H9 (cell line): Measurements from ENCODE around the gene FRMPD1. TPM values are rescaled to one million over a fixed set of nuclear protein-coding genes. Genes with fewer than 3 reads are reported as not detected.

Source experiments
- DNase-seq: peaks from one replicate; pipeline ENCODE4 v3.0.0-alpha.2; 2017
- H2AFZ ChIP-seq: one replicate; pipeline ENCODE4 v1.6.1; 2013; ENCODE audit warnings: mild to moderate bottlenecking, low read length, control low read depth, moderate library complexity
- H2AK5ac ChIP-seq: 2 replicates; pipeline ENCODE4 v1.6.1; 2013; ENCODE audit warnings: low read length, control low read depth, mixed read lengths; ENCODE audit not compliant: insufficient read length
- H2BK120ac ChIP-seq: one replicate; pipeline ENCODE4 v1.6.1; 2013; ENCODE audit warnings: low read depth, mild to moderate bottlenecking, low read length, control low read depth, inconsistent platforms; ENCODE audit not compliant: poor library complexity, severe bottlenecking
- H2BK12ac ChIP-seq: 2 replicates; pipeline ENCODE4 v1.6.1; 2013; ENCODE audit warnings: low read length, control low read depth, mixed read lengths, low read depth; ENCODE audit not compliant: insufficient read length
- H2BK15ac ChIP-seq: 2 replicates; pipeline ENCODE4 v1.6.1; 2013; ENCODE audit warnings: low read depth, low read length, control low read depth
- H2BK20ac ChIP-seq: one replicate; pipeline ENCODE4 v1.6.1; 2013; ENCODE audit warnings: low read depth, mild to moderate bottlenecking, low read length, control low read depth, inconsistent platforms; ENCODE audit not compliant: poor library complexity, severe bottlenecking
- H2BK5ac ChIP-seq: 2 replicates; pipeline ENCODE4 v1.6.1; 2013; ENCODE audit warnings: low read length, control low read depth, mixed read lengths; ENCODE audit not compliant: insufficient read length
- H3K14ac ChIP-seq: 2 replicates; pipeline ENCODE4 v1.6.1; 2013; ENCODE audit warnings: low read length, control low read depth; ENCODE audit not compliant: insufficient read depth
- H3K18ac ChIP-seq: 2 replicates; pipeline ENCODE4 v1.6.1; 2013; ENCODE audit warnings: low read depth, mild to moderate bottlenecking, mixed read lengths, low read length, control low read depth; ENCODE audit not compliant: insufficient read length
- H3K23ac ChIP-seq: 2 replicates; pipeline ENCODE4 v1.6.1; 2013; ENCODE audit warnings: low read length, control low read depth, mixed read lengths, low read depth; ENCODE audit not compliant: insufficient read length
- H3K23me2 ChIP-seq: 2 replicates; pipeline ENCODE4 v1.6.1; 2013; ENCODE audit warnings: low read depth, mild to moderate bottlenecking, mixed read lengths, low read length, control low read depth; ENCODE audit not compliant: insufficient read length, poor library complexity, severe bottlenecking
- H3K27ac ChIP-seq: 2 replicates; pipeline ENCODE4 v1.5.1; 2013; ENCODE audit warnings: low read length, control low read depth, mixed read lengths, low read depth; ENCODE audit not compliant: insufficient read length
- H3K27me3 ChIP-seq: 2 replicates; pipeline ENCODE4 v1.6.1; 2013; ENCODE audit warnings: low read length, control low read depth, inconsistent platforms; ENCODE audit not compliant: insufficient read depth
- H3K4ac ChIP-seq: 2 replicates; pipeline ENCODE4 v1.6.1; 2013; ENCODE audit warnings: low read depth, mild to moderate bottlenecking, control low read depth, inconsistent platforms, low read length, moderate library complexity
- H3K4me1 ChIP-seq: 2 replicates; pipeline ENCODE4 v1.6.1; 2013; ENCODE audit warnings: low read length, control low read depth, inconsistent platforms; ENCODE audit not compliant: insufficient read depth
- H3K4me2 ChIP-seq: 2 replicates; pipeline ENCODE4 v1.6.1; 2013; ENCODE audit warnings: low read length, control low read depth, mixed read lengths; ENCODE audit not compliant: insufficient read length, insufficient read depth
- H3K56ac ChIP-seq: 2 replicates; pipeline ENCODE4 v1.6.1; 2013; ENCODE audit warnings: low read depth, mild to moderate bottlenecking, mixed read lengths, low read length, control low read depth; ENCODE audit not compliant: insufficient read length
- H3K79me1 ChIP-seq: 2 replicates; pipeline ENCODE4 v1.6.1; 2013; ENCODE audit warnings: low read depth, mild to moderate bottlenecking, moderate library complexity, low read length, control low read depth, inconsistent platforms; ENCODE audit not compliant: insufficient read depth, poor library complexity, severe bottlenecking
- H3K79me2 ChIP-seq: 2 replicates; pipeline ENCODE4 v1.6.1; 2013; ENCODE audit warnings: low read length, control low read depth, inconsistent platforms; ENCODE audit not compliant: insufficient read depth
- H3K9ac ChIP-seq: 2 replicates; pipeline ENCODE4 v1.6.1; 2013; ENCODE audit warnings: low read length, control low read depth, mixed read lengths; ENCODE audit not compliant: insufficient read length; ENCODE audit errors: extremely low read depth
- H3K9me3 ChIP-seq: one replicate; pipeline ENCODE4 v1.6.1; 2013; ENCODE audit warnings: low read depth, low read length, inconsistent platforms; ENCODE audit not compliant: control insufficient read depth
- H3T11ph ChIP-seq: one replicate; pipeline ENCODE4 v1.6.1; 2013; ENCODE audit warnings: mild to moderate bottlenecking, low read length, control low read depth, inconsistent platforms
- H4K20me1 ChIP-seq: one replicate; pipeline ENCODE4 v1.6.1; 2013; ENCODE audit not compliant: control insufficient read depth, insufficient read length, insufficient read depth
- H4K5ac ChIP-seq: 2 replicates; pipeline ENCODE4 v1.6.1; 2013; ENCODE audit warnings: low read depth, mild to moderate bottlenecking, mixed read lengths, low read length, control low read depth; ENCODE audit not compliant: insufficient read length
- H4K8ac ChIP-seq: replicated peaks from 2 replicates; pipeline ENCODE4 v1.6.1; 2013; ENCODE audit warnings: low read length, control low read depth, mixed read lengths, low read depth; ENCODE audit not compliant: insufficient read length
- H4K91ac ChIP-seq: 2 replicates; pipeline ENCODE4 v1.6.1; 2013; ENCODE audit warnings: low read depth, mild to moderate bottlenecking, moderate library complexity, mixed read lengths, low read length, control low read depth; ENCODE audit not compliant: insufficient read length
- H3K27ac Mint-ChIP-seq, 3 experiments: 2 replicates in 2 of 3; 3 replicates in 1 of 3; pipeline ENCODE4 v1.8.0; 2020 to 2021; ENCODE audit warnings: mixed read lengths in 3 of 3, mild to moderate bottlenecking in 1 of 3, moderate library complexity in 1 of 3
- H3K27me3 Mint-ChIP-seq: 2 replicates; pipeline ENCODE4 v1.8.0; 2021; ENCODE audit warnings: low read depth, mild to moderate bottlenecking, moderate library complexity, mixed read lengths
- H3K36me3 Mint-ChIP-seq, 3 experiments: 2 replicates in 2 of 3; 3 replicates in 1 of 3; pipeline ENCODE4 v1.8.0; 2020 to 2021; ENCODE audit warnings: low read depth in 3 of 3, mixed read lengths in 3 of 3; ENCODE audit not compliant: insufficient read depth in 1 of 3
- H3K4me1 Mint-ChIP-seq, 2 experiments: 2 replicates each; pipeline ENCODE4 v1.8.0; 2020; ENCODE audit warnings: mixed read lengths in 2 of 2
- H3K4me3 Mint-ChIP-seq, 2 experiments: 2 replicates in 1 of 2; 3 replicates in 1 of 2; pipeline ENCODE4 v1.8.0; 2020 to 2021; ENCODE audit warnings: mild to moderate bottlenecking in 2 of 2, mixed read lengths in 2 of 2, moderate library complexity in 1 of 2
- H3K9me3 Mint-ChIP-seq, 2 experiments: 2 replicates in 1 of 2; 3 replicates in 1 of 2; pipeline ENCODE4 v1.8.0; 2020; ENCODE audit warnings: mild to moderate bottlenecking in 2 of 2, mixed read lengths in 2 of 2, moderate library complexity in 1 of 2
- CTCF ChIP-seq: fragments of 200-600 bp; sonication (generic); conservative IDR thresholded peaks from 3 replicates; pipeline ENCODE4 v1.8.0; 2021; ENCODE audit warnings: antibody characterized with exemption, mild to moderate bottlenecking
- WGBS: extraction: QIAGEN DNeasy Blood & Tissue Kit; methylation state at CpG from one replicate; pipeline ENCODE4 v1.1.7; 2013; ENCODE audit warnings: missing lambda C conversion rate, low lambda C conversion rate, mixed read lengths; ENCODE audit not compliant: insufficient read length; ENCODE audit errors: extremely low coverage; 5-methylcytosine and 5-hydroxymethylcytosine counted together
- total RNA-seq: library from RNA; stranded (reverse); gene quantifications from 2 replicates; pipeline ENCODE4 v1.2.1, GENCODE V29; 2021

Gene FRMPD1
- total RNA-seq, 1 experiment from 2014 or later = 0.04 TPM

GRCh38 chr9:37652261-37652660 is 1.5 kb downstream of the FRMPD1 start:
- Histone ChIP-seq H3K9me3 (no peaks in the 10 kb centered on the region), H4K5ac (no peak overlapping the region), H3K4ac (no peak overlapping the region), H3K23ac (no peak overlapping the region), H3K79me2 (no peaks in the 10 kb centered on the region), H3K4me1 (no peaks in the 10 kb centered on the region), H3K14ac (no peak overlapping the region), H2AFZ (no peak overlapping the region), H2BK15ac (no peak overlapping the region), H3K4me2 (no peak overlapping the region), H3K56ac (no peak overlapping the region), H2BK12ac (no peak overlapping the region), H2BK5ac (no peak overlapping the region), H3T11ph (no peak overlapping the region), H4K8ac (no peak overlapping the region), H2AK5ac (no peak overlapping the region), H3K9ac (no peak overlapping the region), H4K91ac (no peak overlapping the region), H3K79me1 (no peaks in the 10 kb centered on the region), H2BK120ac (no peak overlapping the region), H4K20me1 (no peaks in the 10 kb centered on the region), H2BK20ac (no peak overlapping the region), H3K27ac (no peak overlapping the region), H3K18ac (no peak overlapping the region), H3K27me3 (peaks cover 29% of the 10 kb centered on the region; the same call in 1 of the 2 replicates), H3K23me2 (peaks cover 7% of the 10 kb centered on the region)
- no peaks in the 10 kb centered on the region; a peak in 1 of 7 replicates for H3K36me3 Mint-ChIP-seq
- no peak for TF ChIP-seq CTCF
- H3K27me3 Mint-ChIP-seq = peaks cover 88% of the 10 kb centered on the region
- no peak overlapping the region for H3K27ac Mint-ChIP-seq
- DNase-seq = no peak
- no peak overlapping the region for H3K4me3 Mint-ChIP-seq
- H3K9me3 Mint-ChIP-seq = no peaks in the 10 kb centered on the region; a peak in 3 of 5 replicates
- whole genome bisulfite sequencing = no CpG with 5 or more reads among the region's 7 CpGs
- H3K4me1 Mint-ChIP-seq = peaks cover 5 to 6% of the 10 kb centered on the region in 2 experiments
